ENCODE results near the gene LIPA.

Gene LIPA

GRCh38 chr10:89182894-89183293 lies 68.7 kb downstream of the LIPA start:
- Histone ChIP-seq H3K9me3 (ENCODE audit: insufficient read depth, low read length) (no peaks in the 10 kb centered on the region), H3K4me1 (ENCODE audit: low read length) (no peaks in the 10 kb centered on the region), H3K9ac (ENCODE audit: low read length) (no peak overlapping the region), H3K27me3 (ENCODE audit: low read depth, low read length) (no peaks in the 10 kb centered on the region), H3K4me2 (ENCODE audit: low read length) (no peak overlapping the region), H3K79me2 (ENCODE audit: low read length) (no peaks in the 10 kb centered on the region), H3K36me3 (replicated peaks; ENCODE audit: low read depth, low read length) (no peaks in the 10 kb centered on the region), H2AFZ (ENCODE audit: low read depth, low read length) (no peak overlapping the region), H3K27ac (ENCODE audit: low read length) (no peak overlapping the region), H4K20me1 (ENCODE audit: insufficient read depth, low read length) (no peaks in the 10 kb centered on the region), H3K4me3 (ENCODE audit: low read length) (no peak overlapping the region)
- TF ChIP-seq, protein P1, sequence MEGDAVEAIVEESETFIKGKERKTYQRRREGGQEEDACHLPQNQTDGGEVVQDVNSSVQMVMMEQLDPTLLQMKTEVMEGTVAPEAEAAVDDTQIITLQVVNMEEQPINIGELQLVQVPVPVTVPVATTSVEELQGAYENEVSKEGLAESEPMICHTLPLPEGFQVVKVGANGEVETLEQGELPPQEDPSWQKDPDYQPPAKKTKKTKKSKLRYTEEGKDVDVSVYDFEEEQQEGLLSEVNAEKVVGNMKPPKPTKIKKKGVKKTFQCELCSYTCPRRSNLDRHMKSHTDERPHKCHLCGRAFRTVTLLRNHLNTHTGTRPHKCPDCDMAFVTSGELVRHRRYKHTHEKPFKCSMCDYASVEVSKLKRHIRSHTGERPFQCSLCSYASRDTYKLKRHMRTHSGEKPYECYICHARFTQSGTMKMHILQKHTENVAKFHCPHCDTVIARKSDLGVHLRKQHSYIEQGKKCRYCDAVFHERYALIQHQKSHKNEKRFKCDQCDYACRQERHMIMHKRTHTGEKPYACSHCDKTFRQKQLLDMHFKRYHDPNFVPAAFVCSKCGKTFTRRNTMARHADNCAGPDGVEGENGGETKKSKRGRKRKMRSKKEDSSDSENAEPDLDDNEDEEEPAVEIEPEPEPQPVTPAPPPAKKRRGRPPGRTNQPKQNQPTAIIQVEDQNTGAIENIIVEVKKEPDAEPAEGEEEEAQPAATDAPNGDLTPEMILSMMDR (IDR thresholded peaks at IDR 0.05; ENCODE audit: low read depth, low read length) = no peak
- no peak for TF ChIP-seq EZH2phosphoT487 (IDR thresholded peaks at IDR 0.05; ENCODE audit: low read depth)

DNA sequence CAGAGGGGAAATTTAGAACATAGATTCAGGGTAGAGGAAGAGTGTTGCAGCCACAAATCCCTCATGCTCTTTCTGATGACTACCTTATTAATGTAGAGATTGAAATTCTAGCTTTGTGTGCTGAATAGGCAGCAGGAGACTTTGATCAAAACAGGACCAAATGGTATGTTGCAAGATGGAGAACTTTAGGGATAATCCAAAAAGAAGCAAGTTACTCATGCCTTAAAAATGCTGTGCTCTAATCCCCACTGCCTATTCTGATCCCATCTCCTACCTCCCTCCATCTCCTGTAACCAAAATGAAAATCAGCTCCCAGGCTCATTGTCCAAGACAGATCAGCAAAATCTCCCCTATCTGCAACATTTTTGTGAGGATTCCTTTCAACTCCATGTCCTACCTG lies 75.8 kb downstream of the LIPA start:
- Histone ChIP-seq H3K27ac (ENCODE audit: low read length) (no peak overlapping the region), H3K4me2 (ENCODE audit: low read length) (no peak overlapping the region)

DNA sequence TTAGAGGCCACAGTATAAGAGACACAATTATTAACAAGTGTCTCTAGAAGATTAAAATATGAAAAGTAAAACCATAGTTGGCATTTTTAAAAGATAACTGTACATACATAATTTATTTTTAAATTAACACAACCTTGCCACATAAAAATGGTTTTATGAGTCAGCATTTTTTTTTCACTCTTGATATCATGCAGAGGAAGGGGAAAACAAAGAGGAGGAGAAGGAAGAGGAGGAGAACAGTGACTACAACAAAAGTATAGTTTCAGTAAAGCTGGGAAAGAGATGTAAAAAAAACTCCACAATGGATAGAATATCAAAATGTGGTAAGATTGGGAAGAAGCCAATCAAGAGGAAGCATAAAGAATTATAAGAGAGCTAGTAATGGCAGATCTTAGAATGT lies 78.5 kb downstream of the LIPA start:
- H4K20me1 ChIP-seq (ENCODE audit: insufficient read depth, low read length) = no peaks in the 10 kb centered on the region
- no peak overlapping the region for H3K4me2 ChIP-seq (ENCODE audit: low read length)
- no peak overlapping the region for H3K27ac ChIP-seq (ENCODE audit: low read length)
- H3K36me3 ChIP-seq (replicated peaks; ENCODE audit: low read depth, low read length) = no peaks in the 10 kb centered on the region
- H2AFZ ChIP-seq (ENCODE audit: low read depth, low read length) = no peak overlapping the region
- H3K9ac ChIP-seq (ENCODE audit: low read length) = no peak overlapping the region
- no peaks in the 10 kb centered on the region for H3K79me2 ChIP-seq (ENCODE audit: low read length)
- H3K4me3 ChIP-seq (ENCODE audit: low read length) = no peak overlapping the region
- TF ChIP-seq, protein P1 (IDR thresholded peaks at IDR 0.05; ENCODE audit: low read depth, low read length) = no peak
- TF ChIP-seq EZH2phosphoT487 (IDR thresholded peaks at IDR 0.05; ENCODE audit: low read depth) = no peak
- H3K27me3 ChIP-seq (ENCODE audit: low read depth, low read length) = no peaks in the 10 kb centered on the region
- no peaks in the 10 kb centered on the region for H3K9me3 ChIP-seq (ENCODE audit: insufficient read depth, low read length)
- no peaks in the 10 kb centered on the region for H3K4me1 ChIP-seq (ENCODE audit: low read length)

More for the DNA sequence above, 75.8 kb downstream of the LIPA start:
- H3K4me3 ChIP-seq (ENCODE audit: low read length) = no peak overlapping the region
- H3K9me3 ChIP-seq (ENCODE audit: insufficient read depth, low read length) = no peaks in the 10 kb centered on the region
- no peak overlapping the region for H3K9ac ChIP-seq (ENCODE audit: low read length)
- H3K36me3 ChIP-seq (replicated peaks; ENCODE audit: low read depth, low read length) = no peaks in the 10 kb centered on the region
- H3K79me2 ChIP-seq (ENCODE audit: low read length) = no peaks in the 10 kb centered on the region
- H2AFZ ChIP-seq (ENCODE audit: low read depth, low read length) = no peak overlapping the region
- no peaks in the 10 kb centered on the region for H3K27me3 ChIP-seq (ENCODE audit: low read depth, low read length)
- no peaks in the 10 kb centered on the region for H4K20me1 ChIP-seq (ENCODE audit: insufficient read depth, low read length)
- H3K4me1 ChIP-seq (ENCODE audit: low read length) = no peaks in the 10 kb centered on the region
- TF ChIP-seq, protein P1 (IDR thresholded peaks at IDR 0.05; ENCODE audit: low read depth, low read length) = no peak
- TF ChIP-seq EZH2phosphoT487 (IDR thresholded peaks at IDR 0.05; ENCODE audit: low read depth) = no peak

GRCh38 chr10:89171996-89172395 lies 79.6 kb downstream of the LIPA start:
- H3K4me2 ChIP-seq (ENCODE audit: low read length) = no peak overlapping the region
- H3K27ac ChIP-seq (ENCODE audit: low read length) = no peak overlapping the region
- H3K36me3 ChIP-seq (replicated peaks; ENCODE audit: low read depth, low read length) = no peaks in the 10 kb centered on the region
- no peaks in the 10 kb centered on the region for H3K9me3 ChIP-seq (ENCODE audit: insufficient read depth, low read length)
- H3K79me2 ChIP-seq (ENCODE audit: low read length) = no peaks in the 10 kb centered on the region
- no peaks in the 10 kb centered on the region for H3K4me1 ChIP-seq (ENCODE audit: low read length)
- no peaks in the 10 kb centered on the region for H4K20me1 ChIP-seq (ENCODE audit: insufficient read depth, low read length)
- H3K4me3 ChIP-seq (ENCODE audit: low read length) = no peak overlapping the region
- TF ChIP-seq EZH2phosphoT487 (IDR thresholded peaks at IDR 0.05; ENCODE audit: low read depth) = no peak
- TF ChIP-seq, protein P1 (IDR thresholded peaks at IDR 0.05; ENCODE audit: low read depth, low read length) = no peak
- no peak overlapping the region for H2AFZ ChIP-seq (ENCODE audit: low read depth, low read length)
- no peaks in the 10 kb centered on the region for H3K27me3 ChIP-seq (ENCODE audit: low read depth, low read length)
- no peak overlapping the region for H3K9ac ChIP-seq (ENCODE audit: low read length)
